Ishikawa (cell line): ENCODE data around the gene NPIPA3.
"Not testable (repeated sequence)": the region's sequence is repeated elsewhere in the genome, so short reads cannot be mapped to it uniquely, and the experiment has no call there.

Source experiments
- EP300 ChIP-seq: IDR thresholded peaks from 2 replicates; pipeline ENCODE4 v1.6.1; 2012; ENCODE audit warnings: borderline replicate concordance
- FOXM1 ChIP-seq: IDR thresholded peaks from 2 replicates; pipeline ENCODE4 v1.6.1; 2012; ENCODE audit warnings: low read depth, borderline replicate concordance
- TAF1 ChIP-seq: IDR thresholded peaks from 2 replicates; pipeline ENCODE4 v1.6.1; 2012; ENCODE audit warnings: low read depth, mild to moderate bottlenecking
- YY1 ChIP-seq: IDR thresholded peaks from 2 replicates; pipeline ENCODE4 v1.6.1; 2012; ENCODE audit warnings: low read depth
- ZBTB7A ChIP-seq: IDR thresholded peaks from 2 replicates; pipeline ENCODE4 v1.6.1; 2012; ENCODE audit warnings: low read depth
- TF ChIP-seq, protein P1 (sequence below): IDR thresholded peaks from 2 replicates; pipeline ENCODE4 v1.6.1; 2012; ENCODE audit warnings: low read depth, mild to moderate bottlenecking

DNA sequence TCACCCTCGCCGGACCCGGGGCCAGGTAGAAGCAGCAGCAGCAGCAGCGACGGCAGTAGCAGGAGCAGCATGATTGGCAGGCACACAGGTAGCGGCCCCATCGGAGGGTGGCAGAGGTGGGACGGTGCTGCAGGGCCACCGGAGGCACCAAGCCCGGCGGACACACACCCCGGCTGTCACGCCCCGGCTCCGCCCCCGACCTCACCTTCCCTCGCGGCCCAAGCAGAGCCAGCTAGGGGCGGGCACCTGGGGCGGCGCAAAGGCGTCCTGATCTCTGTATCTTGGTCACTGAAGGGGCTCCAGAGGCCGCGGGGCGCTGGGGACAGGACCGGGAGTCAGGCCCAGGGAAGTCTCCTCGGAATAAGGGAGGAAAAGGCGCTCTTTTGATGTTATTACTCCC lies 9.1 kb upstream of the NPIPA3 start, which contains the start of gene PLA2G10:
- TF ChIP-seq YY1, TAF1, ZBTB7A, EP300, FOXM1: not testable (repeated sequence)
- TF ChIP-seq, protein P1, sequence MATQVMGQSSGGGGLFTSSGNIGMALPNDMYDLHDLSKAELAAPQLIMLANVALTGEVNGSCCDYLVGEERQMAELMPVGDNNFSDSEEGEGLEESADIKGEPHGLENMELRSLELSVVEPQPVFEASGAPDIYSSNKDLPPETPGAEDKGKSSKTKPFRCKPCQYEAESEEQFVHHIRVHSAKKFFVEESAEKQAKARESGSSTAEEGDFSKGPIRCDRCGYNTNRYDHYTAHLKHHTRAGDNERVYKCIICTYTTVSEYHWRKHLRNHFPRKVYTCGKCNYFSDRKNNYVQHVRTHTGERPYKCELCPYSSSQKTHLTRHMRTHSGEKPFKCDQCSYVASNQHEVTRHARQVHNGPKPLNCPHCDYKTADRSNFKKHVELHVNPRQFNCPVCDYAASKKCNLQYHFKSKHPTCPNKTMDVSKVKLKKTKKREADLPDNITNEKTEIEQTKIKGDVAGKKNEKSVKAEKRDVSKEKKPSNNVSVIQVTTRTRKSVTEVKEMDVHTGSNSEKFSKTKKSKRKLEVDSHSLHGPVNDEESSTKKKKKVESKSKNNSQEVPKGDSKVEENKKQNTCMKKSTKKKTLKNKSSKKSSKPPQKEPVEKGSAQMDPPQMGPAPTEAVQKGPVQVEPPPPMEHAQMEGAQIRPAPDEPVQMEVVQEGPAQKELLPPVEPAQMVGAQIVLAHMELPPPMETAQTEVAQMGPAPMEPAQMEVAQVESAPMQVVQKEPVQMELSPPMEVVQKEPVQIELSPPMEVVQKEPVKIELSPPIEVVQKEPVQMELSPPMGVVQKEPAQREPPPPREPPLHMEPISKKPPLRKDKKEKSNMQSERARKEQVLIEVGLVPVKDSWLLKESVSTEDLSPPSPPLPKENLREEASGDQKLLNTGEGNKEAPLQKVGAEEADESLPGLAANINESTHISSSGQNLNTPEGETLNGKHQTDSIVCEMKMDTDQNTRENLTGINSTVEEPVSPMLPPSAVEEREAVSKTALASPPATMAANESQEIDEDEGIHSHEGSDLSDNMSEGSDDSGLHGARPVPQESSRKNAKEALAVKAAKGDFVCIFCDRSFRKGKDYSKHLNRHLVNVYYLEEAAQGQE, result not testable (repeated sequence)
